A549 (cell line): ENCODE data around the gene FAM163B. TPM values are rescaled to one million over a fixed set of nuclear protein-coding genes. Genes with fewer than 3 reads are reported as not detected.
"Not testable (repeated sequence)": the region's sequence is repeated elsewhere in the genome, so short reads cannot be mapped to it uniquely, and the experiment has no call there.

ENCODE experiments used
- ATAC-seq, 2 experiments: fragments of 200-7000 bp in 1 of 2; fragments of >200 bp in 1 of 2; cut with Nextera tagmentation in 1 of 2; cut with Tn5 transposase in 1 of 2; 3 replicates each; pipeline versions ENCODE4 v1.8.0 to v1.9.1; 2018 to 2020; ENCODE audit warnings: mild to moderate bottlenecking in 1 of 2, moderate library complexity in 1 of 2
- CTCF ChIA-PET: fragments of 300-600 bp; sonication (Branson Sonifier 250); formaldehyde crosslinking; extraction: SDS; loops from one replicate; lab custom pipeline; 2021; ENCODE audit warnings: antibody characterized with exemption, inconsistent platforms; lab: Yijun Ruan, JAX
- POLR2A ChIA-PET: fragments of 350-600 bp; formaldehyde crosslinking; extraction: SDS; loops from one replicate; lab custom pipeline; 2021; ENCODE audit warnings: antibody characterized with exemption, inconsistent platforms; lab: Yijun Ruan, JAX
- DNase-seq, 2 experiments: peaks; one replicate each; pipeline versions ENCODE4 v3.0.0 to v3.0.0-alpha.2; 2011 to 2016; ENCODE audit warnings: low read depth in 1 of 2, low spot score in 1 of 2
- FAIRE-seq: peaks from 2 replicates; lab custom pipeline; 2011; peaks lifted over from hg19 to GRCh38; lab: Jason Lieb, UNC
- H3K27ac ChIP-seq, 2 experiments: fragments of >200 bp; sonication (Bioruptor Twin); formaldehyde crosslinking; 3 replicates each; pipeline ENCODE4 v1.5.1; 2016 to 2017
- H3K4me1 ChIP-seq: fragments of >200 bp; sonication (Bioruptor Twin); formaldehyde crosslinking; 3 replicates; pipeline ENCODE4 v1.6.1; 2016
- H3K4me2 ChIP-seq: fragments of >200 bp; sonication (Bioruptor Twin); formaldehyde crosslinking; 3 replicates; pipeline ENCODE4 v1.6.1; 2016
- H3K4me3 ChIP-seq: fragments of >200 bp; sonication (Bioruptor Twin); formaldehyde crosslinking; 3 replicates; pipeline ENCODE4 v1.5.1; 2016
- H3K9me3 ChIP-seq: fragments of >200 bp; sonication (Bioruptor Twin); formaldehyde crosslinking; 3 replicates; pipeline ENCODE4 v1.6.1; 2016
- ATOH8 ChIP-seq: fragments of 250-450 bp; sonication (Bioruptor Pico); IDR thresholded peaks from 2 replicates; pipeline ENCODE4 v1.5.0; 2020; ENCODE audit warnings: low read depth, mild to moderate bottlenecking, moderate library complexity
- BHLHE40 ChIP-seq: IDR thresholded peaks from 2 replicates; pipeline ENCODE4 v1.6.1; 2012; ENCODE audit warnings: low read depth, low read length, inconsistent platforms
- CEBPB ChIP-seq, 2 experiments: fragments of >200 bp in 1 of 2; sonication (Bioruptor Twin) in 1 of 2; formaldehyde crosslinking in 1 of 2; IDR thresholded peaks; 2 replicates each; pipeline ENCODE4 v1.6.1; 2012 to 2016
- CHD4 ChIP-seq: fragments of 200-600 bp; sonication (generic); IDR thresholded peaks from 2 replicates; pipeline ENCODE4 v1.6.1; 2016; ENCODE audit warnings: antibody characterized with exemption, mild to moderate bottlenecking, borderline replicate concordance
- FOSB ChIP-seq: fragments of 250-450 bp; sonication (Bioruptor Pico); IDR thresholded peaks from 2 replicates; pipeline ENCODE4 v1.5.0; 2020; ENCODE audit warnings: mild to moderate bottlenecking, moderate library complexity
- HEYL ChIP-seq: fragments of 250-450 bp; sonication (Bioruptor Pico); IDR thresholded peaks from 2 replicates; pipeline ENCODE4 v1.8.0; 2021; ENCODE audit warnings: mild to moderate bottlenecking, moderate library complexity
- HOXA7 ChIP-seq: fragments of 250-450 bp; sonication (Bioruptor Pico); IDR thresholded peaks from 2 replicates; pipeline ENCODE4 v1.5.0; 2020; ENCODE audit warnings: mild to moderate bottlenecking, moderate library complexity
- HOXB13 ChIP-seq: fragments of 250-450 bp; sonication (Bioruptor Pico); IDR thresholded peaks from 2 replicates; pipeline ENCODE4 v1.5.0; 2020; ENCODE audit warnings: low read depth, mild to moderate bottlenecking, moderate library complexity
- KDM1A ChIP-seq: fragments of 200-600 bp; sonication (generic); IDR thresholded peaks from 2 replicates; pipeline ENCODE4 v1.6.1; 2016; ENCODE audit warnings: low read depth, mild to moderate bottlenecking
- MAX ChIP-seq: IDR thresholded peaks from 2 replicates; pipeline ENCODE4 v1.6.1; 2012
- MYC ChIP-seq: IDR thresholded peaks from 2 replicates; pipeline ENCODE4 v1.6.1; 2012; ENCODE audit warnings: mild to moderate bottlenecking, inconsistent platforms, low read length, improper control_type of control experiment, borderline replicate concordance
- PBX3 ChIP-seq: IDR thresholded peaks from 2 replicates; pipeline ENCODE4 v1.6.1; 2012
- PHF8 ChIP-seq: fragments of 200-600 bp; sonication (generic); IDR thresholded peaks from 2 replicates; pipeline ENCODE4 v1.6.1; 2016; ENCODE audit warnings: low read depth, mild to moderate bottlenecking, antibody characterized with exemption, moderate library complexity, borderline replicate concordance
- POLR2A ChIP-seq: IDR thresholded peaks from 2 replicates; pipeline ENCODE4 v1.6.1; 2012; ENCODE audit warnings: mild to moderate bottlenecking, low read length
- SMC3 ChIP-seq: fragments of >200 bp; sonication (Bioruptor Twin); formaldehyde crosslinking; IDR thresholded peaks from 3 replicates; pipeline ENCODE4 v1.6.1; 2018; ENCODE audit warnings: inconsistent platforms
- WGBS: methylation state at CpG from one replicate; pipeline ENCODE4 v1.1.6; 2017; ENCODE audit errors: missing lambda C conversion rate; 5-methylcytosine and 5-hydroxymethylcytosine counted together
- polyA plus RNA-seq, 4 experiments: library from polyadenylated mRNA; depleted of rRNA in 3 of 4; stranded (reverse); fragments of >200 nt; fragmentation: RNase III in 1 of 4; extraction: RNeasy Plus Mini Kit Qiagen cat#74134 plus additional on column Dnase treatment in 1 of 4; gene quantifications; 2 replicates in 3 of 4; 3 replicates in 1 of 4; pipeline ENCODE4 v1.2.3, GENCODE V29; 2011 to 2017
- TF ChIP-seq, protein P1 (sequence below): fragments of >200 bp; sonication (Bioruptor Twin); formaldehyde crosslinking; IDR thresholded peaks from 3 replicates; pipeline ENCODE4 v1.5.1; 2016
- TF ChIP-seq, protein P2 (sequence below): fragments of 250-450 bp; sonication (Bioruptor Pico); IDR thresholded peaks from 2 replicates; pipeline ENCODE4 v1.5.0; 2021; ENCODE audit warnings: mild to moderate bottlenecking, moderate library complexity, borderline replicate concordance
- TF ChIP-seq, protein P3 (sequence below): fragments of >200 bp; sonication (Bioruptor Twin); formaldehyde crosslinking; IDR thresholded peaks from 2 replicates; pipeline ENCODE4 v1.6.1; 2016

FAM163B gene
- polyA plus RNA-seq, 2 of the 4 experiments (the other 2 are of a cell fraction), result not detected

DNA sequence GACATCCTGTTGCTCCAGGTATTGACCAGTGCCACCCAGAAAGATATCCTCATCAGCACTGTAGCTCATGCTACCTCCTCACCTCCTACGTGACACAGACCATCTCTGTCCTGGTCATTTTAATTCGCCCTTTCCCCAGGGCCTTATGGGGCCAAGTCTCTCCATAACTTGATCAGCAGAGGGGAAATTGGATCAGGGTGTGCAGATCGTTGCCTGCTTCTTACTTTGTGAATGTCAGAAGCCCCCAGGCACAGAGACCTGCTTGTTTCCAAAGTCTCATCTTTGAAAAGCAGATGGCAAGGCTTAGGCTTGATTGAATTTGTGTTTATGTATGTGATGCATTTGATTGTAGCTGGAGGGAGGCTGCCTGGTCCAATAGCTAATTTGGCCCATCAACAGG is 18.2 kb upstream of the FAM163B start:
- ChIA-PET CTCF (interaction anchor here (1.6 kb wide), 1 partner anchor 16 kb away, joined by 4 read pairs; no protein-coding TSS in a partner anchor), POLR2A (no interaction called here)
- Histone ChIP-seq H3K4me2 (no peak overlapping the region), H3K4me1 (no peaks in the 10 kb centered on the region), H3K4me3 (no peak overlapping the region), H3K9me3 (peaks cover 4% of the 10 kb centered on the region; the same call in 2 of the 3 replicates), H3K27ac (no peak overlapping the region)
- ATAC-seq, result no peak
- WGBS, result 3% methylated on average over 3 of the region's 3 CpGs
- TF ChIP-seq POLR2A (no peak), CHD4 (no peak), CEBPB (IDR thresholded peaks at IDR 0.05) (no peak), SMC3 (no peak), HOXB13 (CRISPR knock-in tag) (no peak), HOXA7 (CRISPR knock-in tag) (no peak)
- TF ChIP-seq, protein P1, sequence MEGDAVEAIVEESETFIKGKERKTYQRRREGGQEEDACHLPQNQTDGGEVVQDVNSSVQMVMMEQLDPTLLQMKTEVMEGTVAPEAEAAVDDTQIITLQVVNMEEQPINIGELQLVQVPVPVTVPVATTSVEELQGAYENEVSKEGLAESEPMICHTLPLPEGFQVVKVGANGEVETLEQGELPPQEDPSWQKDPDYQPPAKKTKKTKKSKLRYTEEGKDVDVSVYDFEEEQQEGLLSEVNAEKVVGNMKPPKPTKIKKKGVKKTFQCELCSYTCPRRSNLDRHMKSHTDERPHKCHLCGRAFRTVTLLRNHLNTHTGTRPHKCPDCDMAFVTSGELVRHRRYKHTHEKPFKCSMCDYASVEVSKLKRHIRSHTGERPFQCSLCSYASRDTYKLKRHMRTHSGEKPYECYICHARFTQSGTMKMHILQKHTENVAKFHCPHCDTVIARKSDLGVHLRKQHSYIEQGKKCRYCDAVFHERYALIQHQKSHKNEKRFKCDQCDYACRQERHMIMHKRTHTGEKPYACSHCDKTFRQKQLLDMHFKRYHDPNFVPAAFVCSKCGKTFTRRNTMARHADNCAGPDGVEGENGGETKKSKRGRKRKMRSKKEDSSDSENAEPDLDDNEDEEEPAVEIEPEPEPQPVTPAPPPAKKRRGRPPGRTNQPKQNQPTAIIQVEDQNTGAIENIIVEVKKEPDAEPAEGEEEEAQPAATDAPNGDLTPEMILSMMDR, result no peak
- no peak for DNase-seq
- no peak for FAIRE-seq

DNA sequence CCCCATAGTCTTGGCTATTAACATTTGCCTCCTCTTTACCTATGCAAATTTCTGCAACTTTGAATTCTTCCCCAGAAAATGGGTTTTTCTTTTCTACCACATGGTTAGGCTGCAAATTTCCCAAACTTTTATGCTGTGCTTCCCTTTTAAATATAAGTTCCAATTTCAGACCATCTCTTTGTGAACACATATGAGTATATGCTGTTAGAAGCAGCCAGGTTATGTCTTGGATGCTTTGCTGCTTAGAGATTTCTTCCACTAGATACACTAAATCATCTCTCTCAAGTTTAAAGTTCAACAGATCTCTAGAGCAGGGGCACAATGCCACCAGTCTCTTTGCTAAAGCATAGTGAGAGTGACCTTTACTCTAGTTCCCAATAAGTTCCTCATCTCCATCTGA is 16.8 kb upstream of the FAM163B start:
- H3K4me3 ChIP-seq, POLR2A ChIA-PET, ATAC-seq, DNase-seq, H3K4me2 ChIP-seq, H3K27ac ChIP-seq, H3K4me1 ChIP-seq, FAIRE-seq, H3K9me3 ChIP-seq: not testable (repeated sequence)
- CTCF ChIA-PET, result interaction anchor here (1.1 kb wide), 1 partner anchor 10 kb away, joined by 4 read pairs; no protein-coding TSS in a partner anchor

- 3% methylated on average over 4 of the region's 5 CpGs for WGBS
- no peaks in the 10 kb centered on the region for H3K4me1 ChIP-seq
- no peak overlapping the region for H3K4me3 ChIP-seq
- peaks cover 7% of the 10 kb centered on the region; the same call in 2 of the 3 replicates for H3K9me3 ChIP-seq
- ATAC-seq, result no peak
- H3K4me2 ChIP-seq, result no peak overlapping the region
- DNase-seq, result no peak
- FAIRE-seq, result no peak
- ChIA-PET CTCF (no interaction called here), POLR2A (no interaction called here)
- no peak overlapping the region for H3K27ac ChIP-seq
- no peak for TF ChIP-seq PBX3
- no peak for TF ChIP-seq PHF8
- TF ChIP-seq ATOH8 (CRISPR knock-in tag), result no peak
- no peak for TF ChIP-seq HEYL (CRISPR knock-in tag)
- TF ChIP-seq, protein P2, sequence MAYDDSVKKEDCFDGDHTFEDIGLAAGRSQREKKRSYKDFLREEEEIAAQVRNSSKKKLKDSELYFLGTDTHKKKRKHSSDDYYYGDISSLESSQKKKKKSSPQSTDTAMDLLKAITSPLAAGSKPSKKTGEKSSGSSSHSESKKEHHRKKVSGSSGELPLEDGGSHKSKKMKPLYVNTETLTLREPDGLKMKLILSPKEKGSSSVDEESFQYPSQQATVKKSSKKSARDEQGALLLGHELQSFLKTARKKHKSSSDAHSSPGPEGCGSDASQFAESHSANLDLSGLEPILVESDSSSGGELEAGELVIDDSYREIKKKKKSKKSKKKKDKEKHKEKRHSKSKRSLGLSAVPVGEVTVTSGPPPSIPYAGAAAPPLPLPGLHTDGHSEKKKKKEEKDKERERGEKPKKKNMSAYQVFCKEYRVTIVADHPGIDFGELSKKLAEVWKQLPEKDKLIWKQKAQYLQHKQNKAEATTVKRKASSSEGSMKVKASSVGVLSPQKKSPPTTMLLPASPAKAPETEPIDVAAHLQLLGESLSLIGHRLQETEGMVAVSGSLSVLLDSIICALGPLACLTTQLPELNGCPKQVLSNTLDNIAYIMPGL (CRISPR knock-in tag), result no peak
- TF ChIP-seq FOSB (CRISPR knock-in tag), result no peak
- no peak for TF ChIP-seq BHLHE40
- TF ChIP-seq MAX, result no peak
- TF ChIP-seq, protein P3, sequence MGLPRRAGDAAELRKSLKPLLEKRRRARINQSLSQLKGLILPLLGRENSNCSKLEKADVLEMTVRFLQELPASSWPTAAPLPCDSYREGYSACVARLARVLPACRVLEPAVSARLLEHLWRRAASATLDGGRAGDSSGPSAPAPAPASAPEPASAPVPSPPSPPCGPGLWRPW, result no peak
- TF ChIP-seq KDM1A, result no peak
- no peak for TF ChIP-seq MYC
- TF ChIP-seq, protein P1, result no peak
These were observed 13.4 kb upstream of the FAM163B start for GRCh38 chr9:133622555-133622954.
